ENCODE data around the gene BMPR1A. TPM values are rescaled to one million over a fixed set of nuclear protein-coding genes. Genes with fewer than 3 reads are reported as not detected.

Gene BMPR1A
- total RNA-seq, 2 experiments from 2014 or later: 0.47 to 1.1 TPM

DNA sequence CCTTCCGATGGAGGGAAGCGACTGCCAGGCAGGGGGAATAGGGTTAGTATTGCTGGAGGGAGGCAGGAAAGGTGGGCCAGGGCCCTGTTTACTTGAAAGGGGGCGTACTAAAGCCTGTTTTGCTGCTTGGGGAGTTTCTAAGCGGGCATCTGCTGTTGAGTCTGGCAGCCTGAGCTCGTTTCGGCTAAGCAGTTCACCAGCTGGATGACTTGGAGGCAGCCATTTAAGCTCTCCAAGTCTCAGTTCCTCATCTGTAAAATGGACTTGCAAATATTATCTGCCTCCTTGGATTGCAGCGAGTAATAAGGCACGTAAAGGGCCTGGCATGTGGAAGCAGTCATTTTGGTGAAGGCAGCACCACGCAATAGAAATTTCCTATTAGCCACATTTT is 44.1 kb upstream of the BMPR1A start:
- CTCF ChIA-PET (ENCODE audit: unreplicated experiment): no interaction called here
- Histone ChIP-seq H3K4me1 (ENCODE audit: insufficient read depth, low read length, poor library complexity, severe bottlenecking) (peaks cover 14% of the 10 kb centered on the region), H3K36me3 (ENCODE audit: insufficient read depth, low read length) (no peaks in the 10 kb centered on the region), H3K27ac (ENCODE audit: low read depth, low read length, poor library complexity, severe bottlenecking) (no peak overlapping the region), H3K79me2 (ENCODE audit: insufficient read depth, low read depth, low read length) (no peaks in the 10 kb centered on the region), H3K9me2 (ENCODE audit: insufficient read depth, low read length) (no peaks in the 10 kb centered on the region), H3K4me2 (ENCODE audit: low read length) (peak overlapping the region; percentile 65), H3K4me3 (ENCODE audit: low read depth, low read length, poor library complexity, severe bottlenecking) (peak overlapping the region; percentile 70), H2AFZ (ENCODE audit: low read length) (peak overlapping the region; percentile 67), H3K9me3 (ENCODE audit: low read length) (no peaks in the 10 kb centered on the region), H4K20me1 (ENCODE audit: insufficient read depth, low read length) (no peaks in the 10 kb centered on the region)
- peak; percentile 41 for DNase-seq (ENCODE audit: low spot score)
- POLR2A ChIA-PET: interaction anchor here (1.0 to 1.1 kb wide), 2 partner anchors 8 to 169 kb away, joined by 3 to 4 read pairs; no protein-coding TSS in a partner anchor
- no TSS peak for BruUV-seq (replicated peaks)
- no peak for TF ChIP-seq EZH2phosphoT487 (IDR thresholded peaks at IDR 0.05; ENCODE audit: borderline replicate concordance, low read depth, low read length)
- TF ChIP-seq, protein P1, sequence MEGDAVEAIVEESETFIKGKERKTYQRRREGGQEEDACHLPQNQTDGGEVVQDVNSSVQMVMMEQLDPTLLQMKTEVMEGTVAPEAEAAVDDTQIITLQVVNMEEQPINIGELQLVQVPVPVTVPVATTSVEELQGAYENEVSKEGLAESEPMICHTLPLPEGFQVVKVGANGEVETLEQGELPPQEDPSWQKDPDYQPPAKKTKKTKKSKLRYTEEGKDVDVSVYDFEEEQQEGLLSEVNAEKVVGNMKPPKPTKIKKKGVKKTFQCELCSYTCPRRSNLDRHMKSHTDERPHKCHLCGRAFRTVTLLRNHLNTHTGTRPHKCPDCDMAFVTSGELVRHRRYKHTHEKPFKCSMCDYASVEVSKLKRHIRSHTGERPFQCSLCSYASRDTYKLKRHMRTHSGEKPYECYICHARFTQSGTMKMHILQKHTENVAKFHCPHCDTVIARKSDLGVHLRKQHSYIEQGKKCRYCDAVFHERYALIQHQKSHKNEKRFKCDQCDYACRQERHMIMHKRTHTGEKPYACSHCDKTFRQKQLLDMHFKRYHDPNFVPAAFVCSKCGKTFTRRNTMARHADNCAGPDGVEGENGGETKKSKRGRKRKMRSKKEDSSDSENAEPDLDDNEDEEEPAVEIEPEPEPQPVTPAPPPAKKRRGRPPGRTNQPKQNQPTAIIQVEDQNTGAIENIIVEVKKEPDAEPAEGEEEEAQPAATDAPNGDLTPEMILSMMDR (conservative IDR thresholded peaks at IDR 0.05; ENCODE audit: low read length): no peak
- intact Hi-C loops (cut with micrococcal nuclease; ENCODE audit: unreplicated experiment): loop anchor here (10.0 kb wide), 1 partner anchor 252 kb away; the partner anchor contains the start of gene ADIRF

DNA sequence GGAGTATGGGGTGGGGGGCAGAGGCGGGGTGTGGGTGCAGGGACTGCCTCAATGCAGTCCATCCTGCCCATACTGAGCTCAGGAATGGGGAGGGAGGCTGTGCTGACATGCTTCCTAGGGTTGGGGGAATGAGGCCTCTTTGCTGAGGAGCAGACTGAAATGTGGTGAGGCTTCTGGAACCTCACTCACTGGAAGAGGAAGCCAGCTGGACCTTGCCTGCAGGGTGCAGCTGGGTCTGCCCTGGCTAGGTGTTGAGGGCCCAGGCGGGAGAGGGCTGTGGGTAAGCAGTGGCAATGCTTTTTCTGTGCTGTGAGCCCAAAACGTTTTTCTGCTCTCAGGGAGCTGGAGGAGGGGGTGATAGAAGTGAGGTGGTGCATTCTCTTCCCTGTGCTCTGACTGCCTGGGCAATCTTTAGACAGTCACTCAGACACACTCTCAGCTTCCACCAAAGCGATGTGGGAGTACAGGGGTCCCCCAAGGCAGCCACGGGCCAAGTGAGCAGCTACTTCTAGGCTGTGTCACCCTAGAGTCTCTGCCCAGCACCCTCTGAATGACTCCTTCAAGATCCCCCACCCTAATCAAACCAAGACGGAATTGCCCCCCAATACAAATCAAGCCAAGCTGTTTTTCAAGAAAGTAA is 41.1 kb upstream of the BMPR1A start:
- Histone ChIP-seq H3K9me2 (ENCODE audit: insufficient read depth, low read length) (no peaks in the 10 kb centered on the region), H3K4me3 (ENCODE audit: low read depth, low read length, poor library complexity, severe bottlenecking) (no peak overlapping the region), H2AFZ (ENCODE audit: low read length) (no peak overlapping the region), H4K20me1 (ENCODE audit: insufficient read depth, low read length) (no peaks in the 10 kb centered on the region), H3K4me1 (ENCODE audit: insufficient read depth, low read length, poor library complexity, severe bottlenecking) (peaks cover 14% of the 10 kb centered on the region), H3K27ac (ENCODE audit: low read depth, low read length, poor library complexity, severe bottlenecking) (no peak overlapping the region), H3K9me3 (ENCODE audit: low read length) (no peaks in the 10 kb centered on the region), H3K36me3 (ENCODE audit: insufficient read depth, low read length) (no peaks in the 10 kb centered on the region), H3K4me2 (ENCODE audit: low read length) (no peak overlapping the region), H3K79me2 (ENCODE audit: insufficient read depth, low read depth, low read length) (no peaks in the 10 kb centered on the region)
- BruUV-seq (replicated peaks): no TSS peak
- ChIA-PET CTCF (ENCODE audit: unreplicated experiment) (no interaction called here), POLR2A (interaction anchor here (0.6 kb wide), 1 partner anchor 9 kb away, joined by 5 read pairs; no protein-coding TSS in a partner anchor)
- no peak for TF ChIP-seq EZH2phosphoT487 (IDR thresholded peaks at IDR 0.05; ENCODE audit: borderline replicate concordance, low read depth, low read length)
- TF ChIP-seq, protein P1 (conservative IDR thresholded peaks at IDR 0.05; ENCODE audit: low read length): no peak
- intact Hi-C loops (cut with micrococcal nuclease; ENCODE audit: unreplicated experiment): loop anchor here (10.0 kb wide), 1 partner anchor 250 kb away; the partner anchor contains the start of gene ADIRF
- DNase-seq (ENCODE audit: low spot score): no peak

DNA sequence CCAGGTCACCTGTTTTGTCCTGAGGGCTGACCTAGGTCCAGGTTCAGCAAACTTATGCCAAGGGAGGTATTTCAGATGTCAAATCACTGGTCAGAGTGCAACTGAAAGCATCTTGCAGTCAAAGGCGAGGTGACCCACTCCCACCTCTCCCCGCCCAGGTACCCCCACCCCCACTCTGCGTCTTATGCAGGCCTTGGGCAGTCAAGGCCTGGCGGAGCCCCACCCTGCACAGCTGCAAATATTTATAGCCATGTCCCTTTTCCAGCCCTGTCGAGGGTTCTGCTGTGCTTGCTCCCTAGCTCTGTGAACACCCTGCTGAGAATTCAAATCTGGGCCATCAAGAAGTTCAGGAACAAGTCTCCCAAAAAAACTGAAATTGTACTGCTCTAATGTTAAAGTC is 40.6 kb upstream of the BMPR1A start:
- no peak for TF ChIP-seq EZH2phosphoT487 (IDR thresholded peaks at IDR 0.05; ENCODE audit: borderline replicate concordance, low read depth, low read length)
- TF ChIP-seq, protein P1 (conservative IDR thresholded peaks at IDR 0.05; ENCODE audit: low read length): no peak
- no peaks in the 10 kb centered on the region for H3K36me3 ChIP-seq (ENCODE audit: insufficient read depth, low read length)
- H3K27ac ChIP-seq (ENCODE audit: low read depth, low read length, poor library complexity, severe bottlenecking): no peak overlapping the region
- no peak overlapping the region for H3K4me2 ChIP-seq (ENCODE audit: low read length)
- no peak overlapping the region for H3K4me3 ChIP-seq (ENCODE audit: low read depth, low read length, poor library complexity, severe bottlenecking)
- no peaks in the 10 kb centered on the region for H3K9me3 ChIP-seq (ENCODE audit: low read length)
- intact Hi-C loops (cut with micrococcal nuclease; ENCODE audit: unreplicated experiment): loop anchor here (10.0 kb wide), 1 partner anchor 249 kb away; the partner anchor contains the start of gene ADIRF
- BruUV-seq (replicated peaks): no TSS peak
- no peaks in the 10 kb centered on the region for H4K20me1 ChIP-seq (ENCODE audit: insufficient read depth, low read length)
- H3K9me2 ChIP-seq (ENCODE audit: insufficient read depth, low read length): no peaks in the 10 kb centered on the region
- H3K79me2 ChIP-seq (ENCODE audit: insufficient read depth, low read depth, low read length): no peaks in the 10 kb centered on the region
- ChIA-PET CTCF (ENCODE audit: unreplicated experiment) (no interaction called here), POLR2A (no interaction called here)
- H3K4me1 ChIP-seq (ENCODE audit: insufficient read depth, low read length, poor library complexity, severe bottlenecking): peaks cover 11% of the 10 kb centered on the region
- DNase-seq (ENCODE audit: low spot score): no peak
- no peak overlapping the region for H2AFZ ChIP-seq (ENCODE audit: low read length)

Measured in OCI-LY7 (cell line).